Esophagus squamous epithelium (tissue), 4 donors: Measurements from ENCODE around the gene HES7.

Experiments used
- POLR2A ChIP-seq, 4 donors: fragments of 450-650 bp; IDR thresholded peaks; one replicate each; pipeline ENCODE4 v1.6.1; 2017; ENCODE audit warnings: antibody characterized with exemption in 4 of 4, mild to moderate bottlenecking in 4 of 4, moderate library complexity in 3 of 4
- TF ChIP-seq, protein P1 (sequence below), 6 experiments: fragments of 450-650 bp in 4 of 6; fragments of 200-600 bp in 2 of 6; sonication (generic) in 2 of 6; IDR thresholded peaks; one replicate each; pipeline ENCODE4 v1.5.1; 2016 to 2019; ENCODE audit warnings: antibody characterized with exemption in 6 of 6, mild to moderate bottlenecking in 4 of 6, moderate library complexity in 4 of 6

GRCh38 chr17:8103549-8103948 is 20.4 kb downstream of the HES7 start:
- no peak for TF ChIP-seq POLR2A (IDR thresholded peaks at IDR 0.05)
- TF ChIP-seq, protein P1, sequence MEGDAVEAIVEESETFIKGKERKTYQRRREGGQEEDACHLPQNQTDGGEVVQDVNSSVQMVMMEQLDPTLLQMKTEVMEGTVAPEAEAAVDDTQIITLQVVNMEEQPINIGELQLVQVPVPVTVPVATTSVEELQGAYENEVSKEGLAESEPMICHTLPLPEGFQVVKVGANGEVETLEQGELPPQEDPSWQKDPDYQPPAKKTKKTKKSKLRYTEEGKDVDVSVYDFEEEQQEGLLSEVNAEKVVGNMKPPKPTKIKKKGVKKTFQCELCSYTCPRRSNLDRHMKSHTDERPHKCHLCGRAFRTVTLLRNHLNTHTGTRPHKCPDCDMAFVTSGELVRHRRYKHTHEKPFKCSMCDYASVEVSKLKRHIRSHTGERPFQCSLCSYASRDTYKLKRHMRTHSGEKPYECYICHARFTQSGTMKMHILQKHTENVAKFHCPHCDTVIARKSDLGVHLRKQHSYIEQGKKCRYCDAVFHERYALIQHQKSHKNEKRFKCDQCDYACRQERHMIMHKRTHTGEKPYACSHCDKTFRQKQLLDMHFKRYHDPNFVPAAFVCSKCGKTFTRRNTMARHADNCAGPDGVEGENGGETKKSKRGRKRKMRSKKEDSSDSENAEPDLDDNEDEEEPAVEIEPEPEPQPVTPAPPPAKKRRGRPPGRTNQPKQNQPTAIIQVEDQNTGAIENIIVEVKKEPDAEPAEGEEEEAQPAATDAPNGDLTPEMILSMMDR (IDR thresholded peaks at IDR 0.05) = no peak
